H1 (cell line): ENCODE results near the gene ZNF211. TPM values are rescaled to one million over a fixed set of nuclear protein-coding genes. Genes with fewer than 3 reads are reported as not detected.

Experiments used
- polyA plus RNA-seq, 7 experiments: library from polyadenylated mRNA; depleted of rRNA in 3 of 7; stranded (reverse) in 5 of 7; unstranded in 2 of 7; fragments of >200 nt in 5 of 7; fragments of 200-250 nt in 2 of 7; gene quantifications; 1 replicate in 5 of 7; 2 replicates in 1 of 7; 4 replicates in 1 of 7; pipeline versions ENCODE4 v1.2.1 to v1.2.3, GENCODE V29; 2011 to 2013; ENCODE audit warnings: missing spikeins in 2 of 7, mixed read lengths in 2 of 7
- total RNA-seq: library from RNA; stranded (reverse); fragmentation: NEBNext Ultra II Directional; extraction: Animal tissue kit (Norgen Biotek cat#: 25700); gene quantifications from 2 replicates; pipeline ENCODE4 v1.2.1, GENCODE V29; 2021

The ZNF211 gene
- total and polyA plus RNA-seq, 2 of the 8 experiments (the other 6 are each of a cell fraction or from before 2014, with no cell fraction given) = 7.5 to 15.7 TPM

Other genes starting within 250 kb of the ZNF211 start
- gene ZNF548, start 243.3 kb upstream of the ZNF211 start, total RNA-seq = 8.9 and 9.9 TPM in 2 replicates
- 7.4 TPM in 2 replicates for gene ZNF548, start 243.3 kb upstream of the ZNF211 start, polyA plus RNA-seq (2011; rRNA removed)
- gene ZNF17, start 222.0 kb upstream of the ZNF211 start, total RNA-seq = 7.9 and 10.2 TPM in 2 replicates
- gene ZNF17, start 222.0 kb upstream of the ZNF211 start, polyA plus RNA-seq (2011; rRNA removed) = 3.8 and 3.9 TPM in 2 replicates
- 24.4 and 30.3 TPM in 2 replicates for gene ZNF749, start 197.8 kb upstream of the ZNF211 start, total RNA-seq
- 15.2 and 20.4 TPM in 2 replicates for gene ZNF749, start 197.8 kb upstream of the ZNF211 start, polyA plus RNA-seq (2011; rRNA removed)
- 1.4 and 1.8 TPM in 2 replicates for gene VN1R1, start 176.0 kb upstream of the ZNF211 start, total RNA-seq
- gene VN1R1, start 176.0 kb upstream of the ZNF211 start, polyA plus RNA-seq (2011; rRNA removed) = 0.57 and 0.71 TPM in 2 replicates
- gene ZNF772, start 155.6 kb upstream of the ZNF211 start, total RNA-seq = 15.2 and 15.7 TPM in 2 replicates
- 4.0 and 4.6 TPM in 2 replicates for gene ZNF772, start 155.6 kb upstream of the ZNF211 start, polyA plus RNA-seq (2011; rRNA removed)
- gene ZNF419, start 145.4 kb upstream of the ZNF211 start, total RNA-seq = 10.0 and 11.9 TPM in 2 replicates
- gene ZNF419, start 145.4 kb upstream of the ZNF211 start, polyA plus RNA-seq (2011; rRNA removed) = 5.8 and 8.7 TPM in 2 replicates
- 8.3 and 9.0 TPM in 2 replicates for gene ZNF773, start 133.2 kb upstream of the ZNF211 start, total RNA-seq
- 4.2 and 5.6 TPM in 2 replicates for gene ZNF773, start 133.2 kb upstream of the ZNF211 start, polyA plus RNA-seq (2011; rRNA removed)
- 9.7 and 10.4 TPM in 2 replicates for gene ZNF549, start 105.8 kb upstream of the ZNF211 start, total RNA-seq
- 3.0 and 4.3 TPM in 2 replicates for gene ZNF549, start 105.8 kb upstream of the ZNF211 start, polyA plus RNA-seq (2011; rRNA removed)
- gene ZNF550, start 73.3 kb upstream of the ZNF211 start, total RNA-seq = 10.4 and 10.7 TPM in 2 replicates
- 4.5 and 4.6 TPM in 2 replicates for gene ZNF550, start 73.3 kb upstream of the ZNF211 start, polyA plus RNA-seq (2011; rRNA removed)
- gene ZNF416, start 54.3 kb upstream of the ZNF211 start, total RNA-seq = 9.7 and 10.3 TPM in 2 replicates
- gene ZNF416, start 54.3 kb upstream of the ZNF211 start, polyA plus RNA-seq (2011; rRNA removed) = 2.7 and 3.2 TPM in 2 replicates
- gene ZIK1, start 49.0 kb upstream of the ZNF211 start, total RNA-seq = 36.5 and 38.5 TPM in 2 replicates
- gene ZIK1, start 49.0 kb upstream of the ZNF211 start, polyA plus RNA-seq (2011; rRNA removed) = 19.4 and 21.2 TPM in 2 replicates
- gene ZNF530, start 33.3 kb upstream of the ZNF211 start, total RNA-seq = 6.3 and 9.3 TPM in 2 replicates
- 4.2 and 4.7 TPM in 2 replicates for gene ZNF530, start 33.3 kb upstream of the ZNF211 start, polyA plus RNA-seq (2011; rRNA removed)
- gene ZNF134, start 18.9 kb upstream of the ZNF211 start, total RNA-seq = 54.6 and 55.1 TPM in 2 replicates
- 16.6 and 19.4 TPM in 2 replicates for gene ZNF134, start 18.9 kb upstream of the ZNF211 start, polyA plus RNA-seq (2011; rRNA removed)
- gene ZSCAN4, start 35.8 kb downstream of the ZNF211 start, total RNA-seq = not detected in 2 replicates
- gene ZSCAN4, start 35.8 kb downstream of the ZNF211 start, polyA plus RNA-seq (2011; rRNA removed) = not detected in 2 replicates
- 30.0 and 33.0 TPM in 2 replicates for gene ZNF551, start 48.8 kb downstream of the ZNF211 start, total RNA-seq
- gene ZNF551, start 48.8 kb downstream of the ZNF211 start, polyA plus RNA-seq (2011; rRNA removed) = 14.6 and 19.2 TPM in 2 replicates
- gene ZNF154, start 76.0 kb downstream of the ZNF211 start, total RNA-seq = 9.5 and 11.6 TPM in 2 replicates
- 4.8 and 5.3 TPM in 2 replicates for gene ZNF154, start 76.0 kb downstream of the ZNF211 start, polyA plus RNA-seq (2011; rRNA removed)
- gene ZNF671, start 94.5 kb downstream of the ZNF211 start, total RNA-seq = 6.6 and 7.2 TPM in 2 replicates
- gene ZNF671, start 94.5 kb downstream of the ZNF211 start, polyA plus RNA-seq (2011; rRNA removed) = 5.3 and 7.0 TPM in 2 replicates
- 17.3 and 20.5 TPM in 2 replicates for gene ZNF776, start 113.6 kb downstream of the ZNF211 start, total RNA-seq
- 7.8 and 10.6 TPM in 2 replicates for gene ZNF776, start 113.6 kb downstream of the ZNF211 start, polyA plus RNA-seq (2011; rRNA removed)
- gene ZNF586, start 136.5 kb downstream of the ZNF211 start, total RNA-seq = 14.5 and 15.5 TPM in 2 replicates
- 5.7 and 8.1 TPM in 2 replicates for gene ZNF586, start 136.5 kb downstream of the ZNF211 start, polyA plus RNA-seq (2011; rRNA removed)
- 10.6 and 11.6 TPM in 2 replicates for gene ZNF552, start 181.7 kb downstream of the ZNF211 start, total RNA-seq
- 5.9 and 8.8 TPM in 2 replicates for gene ZNF552, start 181.7 kb downstream of the ZNF211 start, polyA plus RNA-seq (2011; rRNA removed)
- 53.7 and 60.1 TPM in 2 replicates for gene ZNF587B, start 197.1 kb downstream of the ZNF211 start, total RNA-seq
- gene ZNF587B, start 197.1 kb downstream of the ZNF211 start, polyA plus RNA-seq (2011; rRNA removed) = 11.3 and 13.8 TPM in 2 replicates
- 41.5 and 42.1 TPM in 2 replicates for gene ZNF587, start 216.7 kb downstream of the ZNF211 start, total RNA-seq
- 17.4 and 18.1 TPM in 2 replicates for gene ZNF587, start 216.7 kb downstream of the ZNF211 start, polyA plus RNA-seq (2011; rRNA removed)